NCI-H69 (cell line): Measurements from ENCODE around the gene HIVEP1.

Source experiments
- DNase-seq: peaks from one replicate; lab custom pipeline; 2025; lab: John Stamatoyannopoulos, UW

The HIVEP1 gene

DNA sequence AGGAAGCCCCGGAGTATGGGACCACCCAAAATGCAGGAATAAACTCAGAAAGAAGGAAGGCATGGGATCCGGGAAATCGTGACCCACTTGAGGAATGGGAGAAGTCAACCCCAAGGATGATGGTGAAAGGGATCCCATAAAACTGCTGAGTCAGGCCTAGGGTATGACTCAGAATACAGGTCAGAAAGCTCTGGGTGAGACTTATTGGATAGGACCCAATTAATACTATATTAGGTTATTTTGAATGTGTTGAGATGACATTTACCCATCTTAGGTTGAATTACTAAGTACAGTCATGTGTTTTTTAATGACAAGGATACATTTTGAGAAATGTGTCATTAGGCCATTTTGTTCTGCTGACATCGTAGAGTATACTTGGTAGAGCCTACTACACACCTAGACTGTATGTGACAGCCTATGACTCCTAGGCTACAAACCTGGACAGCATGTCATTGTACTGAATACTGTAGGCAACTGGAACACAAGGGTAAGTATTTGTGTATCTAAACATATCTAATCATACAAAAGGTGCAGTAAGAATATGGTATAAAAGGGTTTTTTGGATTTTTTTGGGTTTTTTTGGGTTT, 17.1 kb upstream of the HIVEP1 start:
- DNase-seq: no peak

DNA sequence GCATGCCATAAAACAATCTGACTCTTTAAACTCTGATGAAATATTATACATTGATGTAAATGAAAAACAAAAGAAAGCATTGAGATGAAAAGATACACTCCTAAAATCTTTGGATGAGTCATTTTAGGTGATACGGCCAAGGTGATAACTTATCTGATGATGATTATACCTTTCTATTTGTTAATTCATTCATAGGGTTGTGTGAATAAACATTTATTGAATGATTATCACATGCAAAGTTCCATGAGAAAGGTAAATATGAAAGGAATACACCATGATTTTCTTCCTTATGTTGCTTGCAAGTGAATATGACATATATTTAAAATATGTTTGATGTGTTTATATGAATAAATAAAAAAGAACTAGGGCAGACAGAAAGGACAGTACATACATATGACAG, 15.4 kb upstream of the HIVEP1 start:
- no peak for DNase-seq

DNA sequence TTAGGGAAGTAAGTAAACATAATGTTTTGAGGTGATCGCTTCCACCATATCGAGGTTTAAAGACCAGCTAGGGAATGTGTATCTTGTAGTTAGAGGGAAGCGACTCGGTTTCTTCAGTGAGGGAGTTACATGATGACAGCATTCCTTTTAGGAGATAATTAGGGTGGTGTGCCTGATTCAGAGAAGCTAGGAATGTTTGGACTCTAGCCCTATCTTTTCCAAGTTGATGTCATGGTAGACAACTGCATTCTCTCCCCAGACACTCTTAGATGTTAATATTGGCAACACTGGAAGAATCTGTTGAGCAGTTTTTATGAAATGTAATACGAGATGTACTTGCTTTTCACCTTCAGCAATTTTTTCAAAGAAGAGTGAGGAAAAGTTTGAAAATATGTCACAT, 12.9 kb upstream of the HIVEP1 start:
- DNase-seq: no peak

DNA sequence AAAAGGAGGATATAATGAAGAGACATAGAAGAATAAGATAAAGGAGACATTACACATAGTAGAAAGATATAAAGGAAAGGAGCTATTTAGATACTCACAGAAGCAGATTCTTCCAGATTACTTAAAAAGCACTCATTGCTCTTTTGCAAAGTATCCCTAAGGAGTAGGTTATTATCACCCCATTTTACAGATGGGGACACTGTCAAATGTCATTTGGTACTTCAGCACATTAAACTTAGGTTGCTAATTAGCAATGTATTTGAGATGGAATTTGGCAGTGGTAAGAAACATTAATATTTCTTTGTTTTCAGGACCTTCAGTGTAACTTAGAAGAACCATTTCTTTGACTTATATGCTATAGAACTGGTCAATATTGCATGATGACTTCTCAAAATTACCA, 11.9 kb upstream of the HIVEP1 start:
- no peak for DNase-seq

DNA sequence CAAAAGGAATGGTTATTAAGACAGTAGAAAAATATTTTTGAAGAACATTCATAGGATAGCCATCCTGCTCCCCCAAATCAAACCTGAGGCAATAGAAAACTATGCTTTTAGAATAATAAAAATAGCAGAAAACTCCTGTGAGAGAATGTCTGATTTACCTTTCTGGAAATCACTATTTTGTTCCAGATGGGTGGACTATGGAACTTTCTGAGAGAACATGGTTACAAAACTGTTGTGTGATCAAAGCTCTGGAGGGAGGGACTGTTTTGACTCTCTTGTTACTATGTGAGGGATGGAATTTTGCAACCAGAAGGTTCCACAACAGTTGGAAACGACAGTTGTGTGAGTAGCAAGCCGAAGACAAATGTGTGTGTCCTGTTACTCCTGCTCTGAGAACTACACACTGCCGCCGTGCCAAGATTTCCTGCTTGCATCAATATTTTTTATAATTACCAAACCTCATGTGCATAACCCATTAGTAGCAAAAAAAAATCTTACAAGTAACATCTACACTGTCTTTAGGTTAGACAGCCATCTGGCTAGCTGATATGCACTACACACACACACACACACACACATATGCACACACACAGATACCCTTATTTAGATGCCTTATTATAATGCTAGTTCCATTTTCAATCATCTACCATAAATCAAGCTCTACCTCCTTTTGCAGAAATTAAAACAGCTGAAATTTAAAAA, 11.0 kb upstream of the HIVEP1 start:
- no peak for DNase-seq

DNA sequence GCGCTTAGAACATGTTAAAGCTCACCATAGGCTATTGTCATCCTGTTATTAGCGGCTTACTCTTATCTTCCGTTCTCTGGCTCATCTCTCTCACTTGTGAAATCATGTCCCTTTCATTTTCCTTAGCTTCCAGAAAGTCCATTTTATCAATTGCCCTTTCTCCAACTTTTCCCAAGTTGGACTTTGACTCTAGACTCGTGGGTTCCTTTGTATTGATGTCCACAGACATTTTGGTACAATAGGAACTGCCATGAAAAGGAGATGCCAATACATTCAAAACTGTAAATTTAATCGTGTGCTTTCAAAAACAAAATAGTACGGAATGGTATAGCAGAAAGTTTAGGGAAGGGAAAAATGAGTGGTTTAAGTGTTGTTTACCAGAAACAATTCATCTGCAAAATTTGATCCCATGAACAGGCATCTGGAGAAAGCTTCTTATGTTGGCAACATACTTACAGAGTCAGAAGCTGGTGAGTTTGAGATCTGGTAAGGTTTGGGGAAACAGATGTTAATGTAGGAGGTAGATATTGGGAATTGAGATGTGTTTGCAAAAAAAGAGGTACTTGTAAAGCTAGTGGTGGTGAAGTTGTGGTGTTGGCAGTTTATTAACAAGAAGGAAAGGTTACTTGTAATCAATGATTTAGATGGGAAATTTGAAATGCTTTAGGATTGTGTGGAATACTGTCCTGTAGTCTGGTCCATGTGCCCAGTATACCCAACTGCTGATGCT, 10.2 kb upstream of the HIVEP1 start:
- no peak for DNase-seq

DNA sequence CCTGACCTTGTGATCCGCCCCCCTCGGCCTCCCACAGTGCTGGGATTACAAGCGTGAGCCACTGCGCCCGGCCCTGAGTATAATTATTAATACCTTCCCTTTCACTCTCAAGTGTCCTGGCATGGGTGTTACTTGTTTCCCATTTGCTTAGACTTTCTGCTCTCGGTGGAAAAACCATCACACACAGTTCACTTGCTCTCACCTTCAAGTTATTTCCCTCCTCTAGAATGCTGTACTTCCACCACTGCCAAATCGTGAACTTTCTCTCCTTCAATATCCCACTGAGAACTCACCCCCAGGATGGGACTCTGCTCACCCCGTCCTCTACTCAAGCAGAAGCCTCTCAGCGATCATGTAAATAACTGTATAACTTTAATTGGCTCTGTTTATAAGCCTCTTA, 4.6 kb upstream of the HIVEP1 start:
- DNase-seq: no peak

DNA sequence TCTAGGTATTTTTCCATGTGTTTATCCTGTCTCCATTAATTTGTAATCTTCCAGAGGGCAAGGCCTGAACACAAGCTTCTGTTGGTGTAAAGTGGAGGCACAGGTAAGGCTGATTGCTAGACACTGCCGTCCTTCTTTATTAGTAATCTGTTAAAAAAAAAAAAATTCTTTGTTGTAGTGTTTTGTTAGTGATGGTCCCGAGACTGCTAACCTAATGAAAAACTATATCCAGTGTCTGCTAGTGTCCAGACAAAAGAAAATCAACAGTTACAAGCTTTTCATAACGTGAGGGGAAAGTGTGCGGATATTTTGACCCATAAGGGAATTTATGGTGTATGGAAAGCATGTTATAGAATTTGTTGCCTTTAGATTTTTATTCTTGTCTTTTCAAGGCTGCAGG, 4.2 kb upstream of the HIVEP1 start:
- no peak for DNase-seq

DNA sequence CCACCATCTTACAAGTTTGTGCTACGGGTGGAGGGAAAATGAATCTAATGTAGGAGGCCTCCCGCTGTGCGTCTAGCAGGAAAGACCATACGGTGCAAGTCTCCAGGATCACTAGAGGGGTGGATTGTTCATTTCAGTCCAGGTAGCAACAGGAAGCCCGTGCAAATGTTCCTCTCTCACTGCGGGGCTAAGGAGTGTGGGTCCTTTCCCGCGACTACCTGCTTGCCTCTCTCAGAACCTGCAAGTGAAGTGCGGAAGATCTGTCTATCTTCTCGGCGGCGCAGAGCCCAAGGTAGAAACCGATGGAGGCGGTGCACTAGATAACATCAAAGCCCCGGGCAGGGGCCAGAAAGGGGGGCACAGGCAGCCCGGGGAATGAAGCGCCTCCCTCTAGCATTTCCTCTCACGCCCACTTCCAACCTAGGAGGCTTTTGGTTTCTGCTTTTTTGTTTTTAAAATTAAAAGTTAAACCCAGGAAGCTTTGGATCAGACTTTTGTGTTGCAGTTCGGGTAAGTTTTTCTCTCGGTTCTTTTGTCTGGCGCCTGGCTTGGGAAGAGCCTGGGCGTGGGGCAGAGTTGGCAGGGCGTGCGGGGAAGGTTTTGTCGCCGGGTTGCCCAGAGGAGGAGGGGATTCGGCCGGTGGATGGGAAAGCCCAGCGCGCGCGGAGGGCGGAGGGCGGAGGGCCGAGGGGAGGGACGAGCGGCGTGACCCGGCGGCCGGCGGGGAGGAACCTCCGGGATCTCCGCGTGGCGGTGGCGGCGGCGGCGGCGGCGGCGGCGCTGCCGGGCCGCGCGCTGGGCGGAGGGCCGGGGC, 3.5 kb upstream of the HIVEP1 start:
- peak; percentile 93 for DNase-seq

DNA sequence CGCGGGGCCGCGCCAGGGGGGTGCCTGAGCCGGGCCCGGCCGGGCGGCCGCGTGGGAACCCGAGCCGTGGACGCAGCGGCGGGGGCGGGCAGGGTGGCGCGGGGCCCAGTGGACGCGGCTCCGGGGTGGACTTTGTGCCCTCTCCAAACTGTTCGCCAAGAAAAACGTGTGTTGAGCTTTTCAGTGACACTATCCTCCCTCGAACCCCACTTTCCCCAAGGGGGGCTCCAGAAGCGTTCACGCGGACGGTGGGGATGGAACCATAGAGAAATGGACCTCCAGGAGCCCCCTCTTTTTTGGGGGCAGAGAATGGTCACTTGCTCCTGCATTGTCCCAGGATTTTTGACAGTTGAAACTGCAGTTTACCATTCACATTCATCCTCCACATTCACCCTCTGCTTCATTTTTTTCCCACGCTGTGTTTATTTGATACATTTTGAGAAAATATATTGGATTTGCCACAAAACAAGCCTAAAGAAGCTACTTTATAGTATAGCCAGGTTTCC, 2.9 kb upstream of the HIVEP1 start:
- DNase-seq: no peak

DNA sequence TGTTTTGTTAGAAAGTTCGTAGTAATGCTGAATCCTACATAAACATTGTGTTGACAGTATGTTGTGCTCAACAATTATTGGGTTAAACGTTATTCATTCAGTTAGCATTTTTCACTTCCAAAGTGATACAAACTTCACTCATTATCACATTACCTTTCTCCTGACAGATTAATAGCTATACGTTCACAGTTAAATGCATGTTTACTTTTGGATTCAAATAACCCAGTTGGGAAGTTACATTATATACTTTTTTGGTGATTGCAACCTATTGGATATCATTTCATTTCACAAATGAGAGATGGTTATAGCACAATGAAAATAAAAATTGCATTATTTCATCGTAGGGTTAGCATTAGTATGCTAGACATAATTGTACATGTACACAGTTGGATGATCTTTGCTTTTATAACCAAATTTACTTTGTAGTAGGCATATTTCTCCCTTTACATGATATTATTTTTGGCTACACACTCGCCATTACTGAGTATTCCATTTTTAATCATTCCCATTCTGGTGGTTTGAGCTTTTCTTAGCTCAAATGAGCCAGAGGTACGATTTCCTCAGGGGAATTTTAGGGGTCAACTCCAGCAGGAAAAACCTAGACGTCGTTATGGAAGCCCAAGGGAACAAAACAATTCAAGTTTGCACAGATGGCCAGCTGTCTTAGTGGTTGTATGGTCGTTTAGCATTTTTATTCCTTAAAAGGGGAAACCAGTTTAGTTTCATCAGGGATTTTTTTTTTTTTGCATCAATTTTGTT, 2.1 kb upstream of the HIVEP1 start:
- DNase-seq: peak; percentile 84

DNA sequence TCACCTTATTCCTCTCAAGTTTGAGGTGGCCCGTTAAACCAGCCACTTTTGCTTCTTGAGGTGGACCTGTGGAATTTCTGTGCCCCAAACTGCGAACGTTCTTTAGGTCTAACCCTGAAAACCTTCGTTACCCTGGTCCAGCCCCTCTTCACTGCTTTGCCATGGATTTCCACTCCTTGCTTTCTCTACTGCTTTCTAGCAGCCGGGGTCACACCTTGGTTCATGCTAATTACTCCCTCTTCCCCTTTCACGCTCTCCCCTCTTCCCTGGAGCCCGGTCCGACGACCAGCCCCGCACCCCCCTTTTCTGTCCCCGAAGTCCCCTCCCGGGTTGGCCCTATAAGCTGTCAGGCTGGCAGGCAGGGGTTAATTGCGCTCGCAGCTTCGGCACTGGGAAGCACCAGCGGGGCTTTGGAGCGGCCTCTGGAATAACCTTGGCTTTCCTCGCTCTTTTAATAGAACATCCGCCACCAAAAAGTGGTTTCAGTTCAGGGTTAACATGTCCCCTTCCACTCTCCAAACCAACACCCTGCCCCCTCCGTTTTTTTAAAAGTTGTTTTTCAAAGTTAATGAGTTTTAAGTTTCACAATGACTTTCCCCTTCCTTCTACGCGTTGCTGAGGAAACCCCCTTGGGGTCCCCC, 1.4 kb upstream of the HIVEP1 start:
- DNase-seq: peak; percentile 88

DNA sequence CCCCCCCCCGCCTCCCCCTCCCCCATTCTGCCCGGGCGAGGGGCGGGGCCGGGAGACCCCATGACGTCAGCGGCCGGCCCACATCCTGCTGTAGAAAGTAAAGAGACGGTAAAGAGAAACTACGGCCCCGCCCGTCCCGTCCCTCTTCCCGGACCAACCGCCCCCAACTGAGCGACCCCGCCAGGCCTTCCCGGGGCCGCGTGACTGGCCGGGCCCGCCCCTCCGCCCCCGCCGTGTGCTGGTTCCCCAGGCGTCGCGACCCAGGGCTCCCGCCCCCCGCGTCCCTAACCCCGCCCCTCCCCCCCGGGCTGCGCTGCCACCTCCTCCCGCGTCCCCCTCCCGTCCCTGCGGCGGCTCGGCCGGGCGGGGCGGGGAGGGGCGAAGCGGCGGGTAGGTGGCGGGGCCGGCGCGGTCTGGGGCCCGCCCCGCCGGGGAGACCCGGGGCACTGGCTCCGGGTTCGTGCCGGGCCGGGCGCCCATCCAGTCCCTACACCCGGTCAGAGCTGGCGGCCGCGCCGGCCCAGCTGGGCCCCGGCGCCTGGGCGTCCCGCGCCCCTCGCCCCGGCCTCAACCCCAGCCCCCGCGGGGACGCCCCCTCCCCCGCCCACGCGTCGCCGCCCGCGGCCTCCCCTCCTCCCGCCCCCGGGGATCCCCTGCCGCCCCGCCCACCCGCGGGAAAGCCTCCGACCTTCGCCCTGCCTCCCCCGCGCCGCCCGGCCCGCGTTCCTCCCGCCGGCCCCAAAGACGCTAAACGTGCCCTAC, 655 bp upstream of the HIVEP1 start:
- peak; percentile 98 for DNase-seq

DNA sequence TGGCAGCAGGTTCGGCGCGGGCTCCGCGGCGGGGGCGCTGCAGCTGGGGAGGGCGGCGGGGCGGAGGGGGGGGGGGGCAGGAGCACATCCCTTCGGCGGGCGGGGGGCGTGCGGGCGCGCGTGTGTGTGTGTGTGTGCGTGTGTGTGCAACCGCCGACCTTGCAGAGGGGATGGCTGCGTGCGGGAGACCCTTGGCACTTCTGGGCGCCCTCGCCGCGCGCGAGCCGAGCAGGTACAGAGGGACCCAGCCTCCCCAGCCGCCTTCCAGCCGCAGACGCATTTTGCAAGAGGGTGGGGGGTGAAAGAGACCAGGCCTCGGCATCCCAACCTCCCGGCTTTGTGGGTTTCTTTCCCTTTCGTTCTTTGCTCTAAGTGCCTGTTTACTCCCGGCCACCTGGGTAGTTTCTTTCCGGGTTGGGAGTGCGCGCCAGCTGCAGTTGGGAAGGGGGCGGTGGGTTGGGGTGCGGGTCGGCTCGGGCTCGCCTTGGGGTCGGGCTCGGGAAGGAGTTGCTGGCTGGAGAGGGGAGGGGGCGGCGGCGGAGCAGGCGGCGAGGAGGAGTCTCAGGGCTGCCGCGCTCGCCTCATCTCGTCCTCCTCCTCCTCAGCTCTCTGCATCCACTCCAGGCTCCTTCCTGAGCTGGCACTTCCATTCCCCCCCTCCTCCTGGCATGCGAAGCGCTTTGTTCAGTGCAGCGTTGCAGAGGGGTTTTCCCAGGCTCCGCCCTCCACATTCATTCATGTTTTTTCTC, 620 bp downstream of the HIVEP1 start:
- DNase-seq: peak; percentile 91

DNA sequence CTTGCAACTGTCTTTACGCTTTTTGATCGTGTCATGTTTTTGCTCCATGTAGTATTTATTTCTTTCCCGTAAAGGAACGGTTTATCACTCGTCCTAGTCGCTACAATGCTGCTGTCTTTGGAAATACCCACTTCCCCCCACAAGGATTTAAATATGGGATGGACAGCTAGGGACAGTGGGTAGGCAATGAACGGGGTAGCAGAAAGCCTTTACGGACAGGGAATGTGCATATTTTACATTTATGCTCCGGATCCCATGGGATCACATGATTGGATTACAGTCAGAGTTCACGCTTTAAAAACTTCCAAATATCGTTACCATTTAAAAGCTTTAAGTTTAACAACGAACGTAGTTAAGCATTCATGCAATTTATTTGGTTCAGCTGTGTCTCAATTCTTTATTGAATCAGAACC, 1.2 kb downstream of the HIVEP1 start:
- DNase-seq: no peak

DNA sequence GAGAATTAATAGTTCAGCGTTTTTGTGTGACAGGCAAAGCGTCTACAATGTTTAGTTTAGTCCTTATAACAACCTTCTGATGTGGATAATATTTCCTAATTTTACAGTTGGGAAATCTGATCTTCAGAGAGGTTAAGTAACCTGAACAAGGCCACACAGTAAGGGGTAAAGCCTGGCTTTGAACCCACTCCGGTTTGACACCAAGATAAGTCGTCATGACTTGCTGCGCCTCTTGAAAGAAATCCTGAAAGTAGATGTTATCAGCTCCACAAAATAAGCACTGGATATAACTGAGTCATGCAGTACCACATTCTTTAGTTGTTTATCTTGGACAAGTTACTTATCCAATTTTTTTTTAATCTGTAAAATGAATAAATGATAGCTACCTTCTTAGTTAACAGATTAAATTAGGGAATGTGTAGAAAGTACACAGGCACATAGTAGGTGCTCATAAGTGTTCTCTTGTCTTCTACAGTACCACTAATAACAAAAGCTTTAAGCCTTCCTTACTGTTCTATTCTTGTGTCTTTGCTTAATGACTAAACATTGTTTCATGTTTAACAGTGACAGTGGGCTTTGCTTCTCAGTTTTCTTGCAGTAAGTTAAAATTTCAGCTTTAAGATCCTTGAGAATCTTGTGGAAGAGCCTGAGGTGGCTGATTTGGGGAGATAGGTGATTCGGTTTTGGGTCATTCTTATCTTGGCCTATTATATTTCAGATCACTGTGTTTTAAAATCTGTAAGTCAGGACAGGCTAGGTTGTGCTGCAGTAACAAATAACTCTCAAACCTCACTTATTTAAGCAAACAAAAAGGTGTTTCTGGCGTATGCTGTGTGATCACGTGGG, 2.1 kb downstream of the HIVEP1 start:
- no peak for DNase-seq

DNA sequence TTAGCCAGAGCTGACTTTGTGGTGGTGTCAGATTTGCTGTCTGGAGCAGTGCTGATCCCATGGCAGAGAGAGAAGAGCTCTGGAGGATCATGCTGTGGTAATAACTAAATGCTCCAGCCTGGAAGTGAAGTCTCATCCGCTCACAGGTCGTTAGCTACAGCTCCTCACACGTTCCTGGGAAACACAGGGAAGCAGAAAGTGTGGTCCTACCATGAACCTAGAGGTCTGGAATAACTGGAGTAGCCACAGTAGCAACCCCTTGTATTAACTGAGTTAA, 2.7 kb downstream of the HIVEP1 start:
- no peak for DNase-seq

DNA sequence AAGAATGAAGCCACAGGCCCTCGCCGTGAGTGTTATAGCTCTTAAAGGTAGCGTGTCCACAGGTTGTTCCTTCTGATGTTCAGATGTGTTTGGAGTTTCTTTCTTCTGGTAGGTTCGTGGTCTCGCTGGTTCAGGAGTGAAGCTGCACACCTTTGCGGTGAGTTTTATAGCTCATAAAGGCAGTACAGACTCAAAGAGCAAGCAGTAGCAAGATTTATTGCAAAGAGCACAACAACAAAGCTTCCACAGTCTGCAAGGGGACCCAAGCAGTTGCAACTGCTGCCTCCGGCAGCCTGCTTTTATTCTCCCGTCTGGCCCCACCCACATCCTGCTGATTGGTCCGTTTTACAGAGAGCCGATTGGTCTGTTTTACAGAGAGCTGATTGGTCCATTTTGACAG, 5.2 kb downstream of the HIVEP1 start:
- DNase-seq: no peak

DNA sequence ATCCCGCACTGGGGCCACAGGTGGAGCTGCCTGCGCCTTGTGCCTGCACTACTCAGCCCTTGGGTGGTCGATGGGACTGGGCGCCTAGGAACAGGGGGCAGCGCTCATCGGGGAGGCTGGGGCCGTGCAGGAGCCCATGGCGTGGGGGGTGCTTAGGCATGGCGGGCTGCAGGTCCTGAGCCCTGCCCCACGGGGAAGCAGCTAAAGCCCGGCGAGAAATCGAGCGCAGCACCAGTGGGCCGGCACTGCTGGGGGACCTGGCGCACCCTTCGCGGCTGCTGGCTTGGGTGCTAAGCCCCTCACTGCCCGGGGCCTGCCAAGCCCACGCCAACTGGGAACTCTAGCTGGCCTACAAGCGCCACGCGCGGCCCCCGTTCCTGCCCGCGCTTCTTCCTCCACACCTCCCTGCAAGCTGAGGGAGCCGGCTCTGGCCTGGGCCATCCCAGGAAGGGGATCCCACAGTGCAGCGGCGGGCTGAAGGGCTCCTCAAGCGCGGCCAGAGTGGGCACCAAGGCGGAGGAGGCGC, 5.8 kb downstream of the HIVEP1 start:
- no peak for DNase-seq
